Measurements from ENCODE around the gene AP4M1. TPM values are rescaled to one million over a fixed set of nuclear protein-coding genes. Genes with fewer than 3 reads are reported as not detected.
"Not testable (repeated sequence)": the region's sequence is repeated elsewhere in the genome, so short reads cannot be mapped to it uniquely, and the experiment has no call there.

AP4M1 gene
- total and polyA plus RNA-seq, 2 experiments from 2014 or later, result 17.4 to 22.8 TPM

GRCh38 chr7:100137851-100138760 lies 36.7 kb downstream of the AP4M1 start:
- H3K9me3 ChIP-seq (ENCODE audit: low read depth), result no peaks in the 10 kb centered on the region
- no peaks in the 10 kb centered on the region for H3K4me1 ChIP-seq (ENCODE audit: insufficient read depth)
- H3K9me2 ChIP-seq (replicated peaks; ENCODE audit: insufficient read depth), result no peaks in the 10 kb centered on the region
- no peak for TF ChIP-seq CTCF (IDR thresholded peaks at IDR 0.05; ENCODE audit: poor library complexity)
- no peak for TF ChIP-seq EZH2 (IDR thresholded peaks at IDR 0.05; ENCODE audit: borderline replicate concordance)
- no peak for TF ChIP-seq EZH2phosphoT487 (IDR thresholded peaks at IDR 0.05; ENCODE audit: low read depth, severe bottlenecking, unreplicated experiment)
- no peak for DNase-seq (ENCODE audit: low spot score)
- no peak overlapping the region for H3K4me2 ChIP-seq
- no peaks in the 10 kb centered on the region for H3K27me3 ChIP-seq
- H3K4me3 ChIP-seq, result no peak overlapping the region
- H2AFZ ChIP-seq, result no peak overlapping the region
- no peaks in the 10 kb centered on the region for H3K36me3 ChIP-seq (replicated peaks; ENCODE audit: insufficient read depth, low read depth)
- no peaks in the 10 kb centered on the region for H4K20me1 ChIP-seq (ENCODE audit: insufficient read depth, poor library complexity, severe bottlenecking)
- no peaks in the 10 kb centered on the region for H3K79me2 ChIP-seq
- no peak overlapping the region for H3K27ac ChIP-seq
- 91% methylated on average over 13 of the region's 13 CpGs for WGBS (ENCODE audit: low lambda C conversion rate, missing lambda C conversion rate)

GRCh38 chr7:100141555-100141949 lies 40.1 kb downstream of the AP4M1 start:
- peak overlapping the region; percentile 70 for H3K27ac ChIP-seq
- H3K4me1 ChIP-seq (ENCODE audit: insufficient read depth), result no peaks in the 10 kb centered on the region
- H3K79me2 ChIP-seq, result no peaks in the 10 kb centered on the region
- no peaks in the 10 kb centered on the region for H3K27me3 ChIP-seq
- H3K4me2 ChIP-seq, result no peak overlapping the region
- H4K20me1 ChIP-seq (ENCODE audit: insufficient read depth, poor library complexity, severe bottlenecking), result no peaks in the 10 kb centered on the region
- H2AFZ ChIP-seq, result no peak overlapping the region
- TF ChIP-seq CTCF (IDR thresholded peaks at IDR 0.05; ENCODE audit: poor library complexity) (no peak), EZH2phosphoT487 (IDR thresholded peaks at IDR 0.05; ENCODE audit: low read depth, severe bottlenecking, unreplicated experiment) (no peak), EZH2 (IDR thresholded peaks at IDR 0.05; ENCODE audit: borderline replicate concordance) (no peak)
- no peaks in the 10 kb centered on the region for H3K36me3 ChIP-seq (replicated peaks; ENCODE audit: insufficient read depth, low read depth)
- no peak overlapping the region for H3K4me3 ChIP-seq
- no peaks in the 10 kb centered on the region for H3K9me3 ChIP-seq (ENCODE audit: low read depth)
- no peak for DNase-seq (ENCODE audit: low spot score)
- no peaks in the 10 kb centered on the region for H3K9me2 ChIP-seq (replicated peaks; ENCODE audit: insufficient read depth)
- WGBS (ENCODE audit: low lambda C conversion rate, missing lambda C conversion rate), result 62% methylated on average over 3 of the region's 3 CpGs

- Histone ChIP-seq H3K27ac (no peak overlapping the region), H3K9me2 (replicated peaks; ENCODE audit: insufficient read depth) (no peaks in the 10 kb centered on the region), H3K4me1 (ENCODE audit: insufficient read depth) (no peaks in the 10 kb centered on the region), H2AFZ (no peak overlapping the region), H3K36me3 (replicated peaks; ENCODE audit: insufficient read depth, low read depth) (no peaks in the 10 kb centered on the region), H4K20me1 (ENCODE audit: insufficient read depth, poor library complexity, severe bottlenecking) (no peaks in the 10 kb centered on the region), H3K4me3 (no peak overlapping the region), H3K9me3 (ENCODE audit: low read depth) (no peaks in the 10 kb centered on the region), H3K4me2 (no peak overlapping the region), H3K79me2 (no peaks in the 10 kb centered on the region), H3K27me3 (no peaks in the 10 kb centered on the region)
- TF ChIP-seq EZH2 (IDR thresholded peaks at IDR 0.05; ENCODE audit: borderline replicate concordance), result no peak
- TF ChIP-seq CTCF (IDR thresholded peaks at IDR 0.05; ENCODE audit: poor library complexity), result no peak
- no peak for TF ChIP-seq EZH2phosphoT487 (IDR thresholded peaks at IDR 0.05; ENCODE audit: low read depth, severe bottlenecking, unreplicated experiment)
- DNase-seq (ENCODE audit: low spot score), result no peak
- WGBS (ENCODE audit: low lambda C conversion rate, missing lambda C conversion rate), result 96% methylated on average over 3 of the region's 3 CpGs
Observed at GRCh38 chr7:100142461-100142860, 41.0 kb downstream of the AP4M1 start.

GRCh38 chr7:100146350-100146749 lies 44.9 kb downstream of the AP4M1 start:
- not testable (repeated sequence) for H3K9me3 ChIP-seq (ENCODE audit: low read depth); H3K4me3 ChIP-seq; H3K9me2 ChIP-seq (replicated peaks; ENCODE audit: insufficient read depth); H3K4me1 ChIP-seq (ENCODE audit: insufficient read depth); H3K27ac ChIP-seq; H4K20me1 ChIP-seq (ENCODE audit: insufficient read depth, poor library complexity, severe bottlenecking); H3K4me2 ChIP-seq; DNase-seq (ENCODE audit: low spot score); H2AFZ ChIP-seq; H3K36me3 ChIP-seq (replicated peaks; ENCODE audit: insufficient read depth, low read depth); H3K27me3 ChIP-seq
- WGBS (ENCODE audit: low lambda C conversion rate, missing lambda C conversion rate), result 93% methylated on average over 4 of the region's 4 CpGs
- H3K79me2 ChIP-seq, result peaks cover 25% of the 10 kb centered on the region
